Smooth muscle cell of the coronary artery (primary cell): ENCODE data around the gene HCFC1R1. TPM values are rescaled to one million over a fixed set of nuclear protein-coding genes. Genes with fewer than 3 reads are reported as not detected.

Experiments
- total RNA-seq: library from RNA; depleted of rRNA; stranded (reverse); fragments of >200 nt; gene quantifications from 2 replicates; pipeline ENCODE4 v1.2.3, GENCODE V29; 2014; ENCODE audit warnings: low replicate concordance

Gene HCFC1R1
- 6.6 and 18.3 TPM in 2 replicates for total RNA-seq

GRCh38 chr16:3023669-3024478 is at the start of gene HCFC1R1, which contains the start of gene THOC6:
Gene HCFC1R1 (minus strand): TSS chr16:3023942. CDS start chr16:3023941, 1 bp downstream.
Gene THOC6 (plus strand): TSS chr16:3024035. CDS start chr16:3024327, 292 bp downstream.

GRCh38 chr16:3065069-3065741 is 41.5 kb upstream of the HCFC1R1 start, which contains the start of gene IL32:
Gene IL32 (plus strand): TSS chr16:3065640. CDS start chr16:3065812, 172 bp downstream.

GRCh38 chr16:3045758-3046640 is 22.3 kb upstream of the HCFC1R1 start, which contains the start of gene MMP25:
Gene MMP25 (plus strand): TSS chr16:3046561. CDS start chr16:3046918, 357 bp downstream.

GRCh38 chr16:3036726-3037315 is 13.1 kb upstream of the HCFC1R1 start, which contains the start of gene BICDL2:
Gene BICDL2 (minus strand): TSS chr16:3036944. CDS start chr16:3035496, 1,448 bp downstream.

GRCh38 chr16:3020247-3020603 is 3.5 kb downstream of the HCFC1R1 start, which contains the start of gene TNFRSF12A:
Gene TNFRSF12A (plus strand): TSS chr16:3020368. CDS start chr16:3020398, 30 bp downstream.

GRCh38 chr16:3017794-3018506 is 5.8 kb downstream of the HCFC1R1 start, which contains the start of gene CLDN6:
Gene CLDN6 (minus strand): TSS chr16:3018183. CDS start chr16:3016021, 2,162 bp downstream.

GRCh38 chr16:3012828-3013420 is 10.8 kb downstream of the HCFC1R1 start, which contains the start of gene CLDN9:
Gene CLDN9 (plus strand): TSS chr16:3012923. CDS start chr16:3013363, 440 bp downstream.

GRCh38 chr16:2980227-2981176 is 43.2 kb downstream of the HCFC1R1 start, which contains the start of gene PKMYT1:
Gene PKMYT1 (minus strand): TSS chr16:2980446. CDS start chr16:2979657, 789 bp downstream.

Other genes starting within 250 kb of the HCFC1R1 start
- 605 and 1,061 TPM in 2 replicates for gene ELOB, start 246.7 kb downstream of the HCFC1R1 start, total RNA-seq
- not detected in 2 replicates for gene PRSS33, start 236.4 kb downstream of the HCFC1R1 start, total RNA-seq
- gene PRSS41, start 225.5 kb downstream of the HCFC1R1 start, total RNA-seq: not detected in 2 replicates
- 0.15 and 0.23 TPM in 2 replicates for gene PRSS21, start 206.7 kb downstream of the HCFC1R1 start, total RNA-seq
- 2.1 TPM in 1 of 2 replicates, not detected in the other for gene ZG16B, start 193.6 kb downstream of the HCFC1R1 start, total RNA-seq
- not detected in 2 replicates for gene PRSS22, start 165.8 kb downstream of the HCFC1R1 start, total RNA-seq
- 30.9 and 59.8 TPM in 2 replicates for gene FLYWCH2, start 140.7 kb downstream of the HCFC1R1 start, total RNA-seq
- gene FLYWCH1, start 112.0 kb downstream of the HCFC1R1 start, total RNA-seq: 31.4 and 39.7 TPM in 2 replicates
- gene KREMEN2, start 59.7 kb downstream of the HCFC1R1 start, total RNA-seq: not detected in 2 replicates
- gene PAQR4, start 54.6 kb downstream of the HCFC1R1 start, total RNA-seq: 1.6 and 3.8 TPM in 2 replicates
- 1.3 TPM in 1 of 2 replicates, not detected in the other for gene PKMYT1, start 43.5 kb downstream of the HCFC1R1 start, total RNA-seq
- not detected in 2 replicates for gene CLDN9, start 11.0 kb downstream of the HCFC1R1 start, total RNA-seq
- gene CLDN6, start 5.8 kb downstream of the HCFC1R1 start, total RNA-seq: not detected in 2 replicates
- gene TNFRSF12A, start 3.6 kb downstream of the HCFC1R1 start, total RNA-seq: 42.1 and 365 TPM in 2 replicates
- 17.2 and 26.2 TPM in 2 replicates for gene THOC6, start 93 bp upstream of the HCFC1R1 start, total RNA-seq
- gene BICDL2, start 13.0 kb upstream of the HCFC1R1 start, total RNA-seq: under 0.01 and 0.08 TPM in 2 replicates
- gene MMP25, start 22.6 kb upstream of the HCFC1R1 start, total RNA-seq: under 0.01 TPM in 1 of 2 replicates, not detected in the other
- gene IL32, start 41.7 kb upstream of the HCFC1R1 start, total RNA-seq: 7.4 and 41.0 TPM in 2 replicates
- not detected in 2 replicates for gene ZSCAN10, start 75.4 kb upstream of the HCFC1R1 start, total RNA-seq
- 9.8 and 14.8 TPM in 2 replicates for gene ZNF205, start 88.6 kb upstream of the HCFC1R1 start, total RNA-seq
- gene ZNF213, start 111.1 kb upstream of the HCFC1R1 start, total RNA-seq: 0.70 and 4.1 TPM in 2 replicates
- gene OR1F1, start 164.3 kb upstream of the HCFC1R1 start, total RNA-seq: not detected in 2 replicates
- 5.1 and 8.0 TPM in 2 replicates for gene ZNF200, start 211.2 kb upstream of the HCFC1R1 start, total RNA-seq
- gene MEFV, start 232.7 kb upstream of the HCFC1R1 start, total RNA-seq: 0.15 TPM in 1 of 2 replicates, not detected in the other